K562 (cell line): ENCODE results near the gene C9orf50. TPM values are rescaled to one million over a fixed set of nuclear protein-coding genes. Genes with fewer than 3 reads are reported as not detected.

Experiments
- ATAC-seq: fragments of 200-7000 bp; cut with Tn5 transposase; 3 replicates; pipeline ENCODE4 v1.9.1; 2020; ENCODE audit warnings: moderate library complexity
- BruUV-seq: library from RNA; stranded (reverse); fragments of 400-500 nt; replicated peaks from 2 replicates; lab custom pipeline; 2021; lab: Mats Ljungman, UMichigan
- CTCF ChIA-PET: fragments of 300-600 bp; formaldehyde crosslinking; extraction: SDS; loops from one replicate; lab custom pipeline; 2021; ENCODE audit warnings: low intra/inter-chr PET ratio; lab: Yijun Ruan, JAX
- POLR2A ChIA-PET: fragments of 300-600, 350-650 bp; sonication (Branson Sonifier 250); formaldehyde crosslinking; extraction: SDS; loops from one replicate; lab custom pipeline; 2021; ENCODE audit warnings: antibody characterized with exemption, inconsistent platforms; lab: Yijun Ruan, JAX
- DNase-seq, 4 experiments: peaks; one replicate each; pipeline versions ENCODE4 v3.0.0 to v3.0.0-alpha.2; 2011 to 2018; ENCODE audit warnings: low spot score in 3 of 4, mixed read lengths in 3 of 4; ENCODE audit errors: extremely low read depth in 1 of 4
- FAIRE-seq: peaks from 2 replicates; lab custom pipeline; 2011; peaks lifted over from hg19 to GRCh38; lab: Jason Lieb, UNC
- H2AFZ ChIP-seq: 2 replicates; pipeline ENCODE4 v1.6.0; 2011; ENCODE audit warnings: low read depth, low read length, control low read depth, inconsistent platforms
- H3K27ac ChIP-seq: fragments of 200-600 bp; 3 replicates; pipeline ENCODE4 v1.8.0; 2011; ENCODE audit warnings: low read depth, mild to moderate bottlenecking, control low read depth, inconsistent platforms, low read length, moderate library complexity, mixed read lengths; ENCODE audit errors: extremely low read depth
- H3K27me3 ChIP-seq, 2 experiments: fragments of 300-600 bp in 1 of 2; 2 replicates in 1 of 2; 3 replicates in 1 of 2; pipeline versions ENCODE4 v1.6.0 to v1.8.0; 2011; ENCODE audit warnings: inconsistent platforms in 2 of 2, low read length in 2 of 2, mild to moderate bottlenecking in 1 of 2, mixed read lengths in 1 of 2, moderate library complexity in 1 of 2; ENCODE audit not compliant: control insufficient read depth in 2 of 2, insufficient read depth in 2 of 2
- H3K36me3 ChIP-seq: fragments of 300-600 bp; 3 replicates; pipeline ENCODE4 v1.8.0; 2011; ENCODE audit warnings: mild to moderate bottlenecking, low read length, inconsistent platforms; ENCODE audit not compliant: control insufficient read depth, insufficient read depth
- H3K4me1 ChIP-seq, 2 experiments: fragments of 200-600 bp in 1 of 2; replicated peaks in 1 of 2; 2 replicates in 1 of 2; 3 replicates in 1 of 2; pipeline versions ENCODE4 v1.5.1 to v1.8.0; 2011; ENCODE audit warnings: inconsistent platforms in 2 of 2, low read length in 2 of 2, mild to moderate bottlenecking in 1 of 2, mixed read lengths in 1 of 2, moderate library complexity in 1 of 2; ENCODE audit not compliant: control insufficient read depth in 2 of 2, insufficient read depth in 2 of 2
- H3K4me2 ChIP-seq: 2 replicates; pipeline ENCODE4 v1.6.1; 2011; ENCODE audit warnings: low read length, control low read depth, inconsistent platforms, mixed read lengths; ENCODE audit not compliant: insufficient read depth
- H3K4me3 ChIP-seq: fragments of 200-600 bp; sonication (generic), shearing (Covaris generic); 2 replicates; pipeline ENCODE4 v1.5.1; 2016; ENCODE audit warnings: control low read depth, inconsistent platforms
- H3K79me2 ChIP-seq: fragments of 200-600 bp; 3 replicates; pipeline ENCODE4 v1.8.0; 2011; ENCODE audit warnings: low read length, inconsistent platforms; ENCODE audit not compliant: control insufficient read depth, insufficient read depth
- H3K9ac ChIP-seq, 2 experiments: 2 replicates each; pipeline versions ENCODE4 v1.6.0 to v1.6.1; 2011; ENCODE audit warnings: low read depth in 2 of 2, low read length in 2 of 2, control low read depth in 1 of 2, inconsistent platforms in 1 of 2, mild to moderate bottlenecking in 1 of 2, mixed read lengths in 1 of 2; ENCODE audit not compliant: insufficient read depth in 1 of 2
- H3K9me1 ChIP-seq: one replicate; pipeline ENCODE4 v1.6.0; 2011; ENCODE audit warnings: inconsistent platforms, mild to moderate bottlenecking, low read length, moderate library complexity; ENCODE audit not compliant: control insufficient read depth, insufficient read depth
- H3K9me3 ChIP-seq: replicated peaks from 2 replicates; pipeline ENCODE4 v1.5.1; 2011; ENCODE audit warnings: low read depth, low read length, inconsistent platforms; ENCODE audit not compliant: control insufficient read depth, insufficient read depth
- H4K20me1 ChIP-seq: replicated peaks from 2 replicates; pipeline ENCODE4 v1.6.1; 2011; ENCODE audit warnings: low read length, inconsistent platforms, mixed read lengths; ENCODE audit not compliant: control insufficient read depth, insufficient read depth
- CCNT2 ChIP-seq: IDR thresholded peaks from 2 replicates; pipeline ENCODE4 v1.6.1; 2011; ENCODE audit warnings: borderline replicate concordance, low read depth, mild to moderate bottlenecking, moderate library complexity, mixed read lengths, low read length; ENCODE audit not compliant: insufficient read length; ENCODE audit errors: extremely low read depth
- KLF13 ChIP-seq: fragments of 450-650 bp; IDR thresholded peaks from 2 replicates; pipeline ENCODE4 v1.6.1; 2016; ENCODE audit warnings: missing genetic modification characterization, low read depth, mild to moderate bottlenecking, missing compliant biosample characterization, moderate library complexity, borderline replicate concordance
- PCBP2 ChIP-seq: fragments of 200-400 bp; formaldehyde crosslinking; IDR thresholded peaks from 2 replicates; pipeline ENCODE4 v1.6.1; 2018; ENCODE audit warnings: low read length, low read depth, mild to moderate bottlenecking, moderate library complexity; ENCODE audit not compliant: poor library complexity, severe bottlenecking
- PHB ChIP-seq: fragments of 250-450 bp; sonication (Bioruptor Pico); IDR thresholded peaks from 2 replicates; pipeline ENCODE4 v1.5.0; 2021
- POLR2H ChIP-seq: IDR thresholded peaks from 2 replicates; pipeline ENCODE4 v1.6.1; 2016; ENCODE audit warnings: missing genetic modification characterization, low read depth, mild to moderate bottlenecking, control low read depth, missing compliant biosample characterization, moderate library complexity
- RBFOX2 ChIP-seq: fragments of 200-400 bp; formaldehyde crosslinking; IDR thresholded peaks from 2 replicates; pipeline ENCODE4 v1.6.1; 2017; ENCODE audit warnings: low read depth, mild to moderate bottlenecking, low read length, moderate library complexity
- ZFP91 ChIP-seq: sonication (generic); formaldehyde crosslinking; IDR thresholded peaks from 2 replicates; pipeline ENCODE4 v1.8.0; 2022; ENCODE audit warnings: mild to moderate bottlenecking, missing genetic modification reagents
- WGBS: fragments of 100-300 bp; shearing (Covaris generic); methylation state at CpG from one replicate; pipeline ENCODE4 v1.1.6; 2016; ENCODE audit warnings: low coverage, mixed read lengths; ENCODE audit not compliant: insufficient coverage; ENCODE audit errors: missing lambda C conversion rate; 5-methylcytosine and 5-hydroxymethylcytosine counted together
- in situ Hi-C: fragments of 300-500 bp; cut with MboI; formaldehyde crosslinking; loops from 4 replicates; pipeline ENCODE4 v1.15.0; 2018; ENCODE audit warnings: inconsistent platforms, mixed read lengths
- intact Hi-C: fragments of 100-400 bp; cut with micrococcal nuclease; formaldehyde crosslinking; loops from 2 replicates; pipeline ENCODE4 v1.14.2; 2022
- polyA plus RNA-seq, 8 experiments: library from polyadenylated mRNA; depleted of rRNA in 4 of 8; stranded (reverse) in 5 of 8; unstranded in 3 of 8; fragments of >200 nt; fragmentation: Nextera tagmentation in 2 of 8; fragmentation: Illumina TruSeq in 1 of 8; extraction: Ambion mirVana in 2 of 8; extraction: Trizol in 1 of 8; gene quantifications; 2 replicates each; pipeline versions ENCODE4 v1.2.1 to v1.2.3, GENCODE V29; 2011 to 2014; ENCODE audit warnings: inconsistent platforms in 1 of 8, missing spikeins in 1 of 8
- total RNA-seq, 7 experiments: library from RNA; depleted of rRNA in 6 of 7; stranded (reverse); fragments of >200 nt in 6 of 7; fragmentation: Illumina TruSeq in 2 of 7; extraction: Trizol in 2 of 7; gene quantifications; 2 replicates each; pipeline versions ENCODE4 v1.2.1 to v1.2.3, GENCODE V29; 2011 to 2021; ENCODE audit warnings: low replicate concordance in 1 of 7
- TF ChIP-seq, protein P1 (sequence below): fragments of 450-650 bp; formaldehyde crosslinking; IDR thresholded peaks from 2 replicates; pipeline ENCODE4 v1.4.0; 2022; ENCODE audit warnings: mild to moderate bottlenecking, moderate library complexity

The C9orf50 gene
- total and polyA plus RNA-seq, 9 of the 15 experiments (the other 6 are each of a cell fraction or from before 2014, with no cell fraction given): not detected

DNA sequence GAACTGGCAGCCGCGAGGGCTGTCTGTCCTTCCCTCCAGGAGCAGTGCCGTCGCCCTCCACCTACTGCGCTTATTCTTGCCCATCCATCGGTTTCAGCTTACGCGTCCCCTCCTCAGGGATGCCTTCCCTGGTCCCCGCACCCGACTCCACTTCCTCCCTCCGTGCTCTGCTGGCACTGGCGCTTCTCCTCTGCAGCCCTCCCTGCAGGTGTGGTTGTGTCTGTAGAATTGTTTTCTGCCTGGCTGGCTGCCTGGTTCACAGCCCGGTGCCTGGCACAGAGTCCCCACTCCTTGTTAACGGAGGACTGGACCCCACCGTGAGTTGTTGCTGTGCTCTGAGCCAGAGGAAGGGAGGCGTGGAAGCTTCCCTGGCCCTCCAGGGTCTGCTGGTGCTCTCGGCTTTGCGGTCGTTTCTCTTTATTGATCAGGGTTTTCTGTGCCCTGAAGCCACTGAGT, 10.8 kb upstream of the C9orf50 start (continued):
- TF ChIP-seq ZFP91 (no peak), CCNT2 (no peak), POLR2H (tag) (no peak), KLF13 (tag) (no peak)

DNA sequence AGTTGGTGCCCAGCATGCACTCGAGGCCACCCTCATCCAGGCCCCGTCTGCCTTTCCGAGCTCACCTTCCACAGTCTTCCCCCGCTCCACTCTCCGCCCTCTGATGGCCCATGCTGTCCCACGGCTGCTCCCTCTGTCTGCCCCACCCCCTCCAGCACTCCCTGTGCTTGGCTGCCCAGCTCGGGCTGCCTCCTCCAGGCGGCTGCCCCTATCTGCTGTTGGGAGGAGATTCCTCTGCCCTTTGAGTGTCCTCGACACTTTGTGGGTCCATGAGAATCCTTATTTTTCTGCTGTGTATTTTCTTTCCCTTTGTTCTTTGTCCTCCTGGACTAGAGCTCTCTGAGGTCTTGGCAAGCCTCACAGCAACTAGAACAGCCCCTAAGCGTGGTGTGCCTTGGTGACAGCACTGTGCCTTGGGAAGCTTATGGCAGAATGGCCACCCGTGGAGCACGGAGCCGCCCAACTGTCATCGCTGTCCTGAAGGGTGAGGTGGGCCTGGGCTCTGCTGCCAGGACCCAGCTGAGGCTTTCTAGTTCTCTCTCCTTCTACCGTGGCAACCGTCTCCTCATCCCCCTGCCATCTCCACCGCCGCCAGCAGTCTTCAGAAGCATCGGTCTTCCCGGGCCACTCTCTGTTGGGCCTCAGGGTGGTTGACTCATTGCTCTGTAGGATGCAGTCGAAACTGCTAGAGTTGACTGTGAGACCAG, 10.2 kb upstream of the C9orf50 start:
- WGBS: 88% methylated on average over 18 of the region's 21 CpGs
- no peaks in the 10 kb centered on the region for H3K27me3 ChIP-seq
- peaks cover 67% of the 10 kb centered on the region for H4K20me1 ChIP-seq
- H2AFZ ChIP-seq: no peak overlapping the region
- no peaks in the 10 kb centered on the region for H3K9me1 ChIP-seq
- DNase-seq: no peak
- POLR2A ChIA-PET: interaction anchor here (0.5 to 2.1 kb wide), 3 partner anchors 9 to 1543 kb away, joined by 3 to 15 read pairs (median 3); no protein-coding TSS in a partner anchor
- H3K36me3 ChIP-seq: peaks cover 86% of the 10 kb centered on the region
- in situ Hi-C loops: no loop called here
- TF ChIP-seq PHB (CRISPR knock-in tag): no peak
- TF ChIP-seq RBFOX2: peak; percentile 20; the same call in 1 of the 2 replicates
- TF ChIP-seq PCBP2: no peak
- TF ChIP-seq, protein P1, sequence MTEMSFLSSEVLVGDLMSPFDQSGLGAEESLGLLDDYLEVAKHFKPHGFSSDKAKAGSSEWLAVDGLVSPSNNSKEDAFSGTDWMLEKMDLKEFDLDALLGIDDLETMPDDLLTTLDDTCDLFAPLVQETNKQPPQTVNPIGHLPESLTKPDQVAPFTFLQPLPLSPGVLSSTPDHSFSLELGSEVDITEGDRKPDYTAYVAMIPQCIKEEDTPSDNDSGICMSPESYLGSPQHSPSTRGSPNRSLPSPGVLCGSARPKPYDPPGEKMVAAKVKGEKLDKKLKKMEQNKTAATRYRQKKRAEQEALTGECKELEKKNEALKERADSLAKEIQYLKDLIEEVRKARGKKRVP: no peak
- H3K4me2 ChIP-seq: no peak overlapping the region
- no peaks in the 10 kb centered on the region for H3K9me3 ChIP-seq
- no peak for FAIRE-seq
- no peak overlapping the region for H3K27ac ChIP-seq
- peak overlapping the region in 1 of 2 experiments; percentile 81; a peak in 2 of 4 replicates for H3K9ac ChIP-seq
- peaks cover 24 to 47% of the 10 kb centered on the region in 2 experiments; a peak in 4 of 5 replicates for H3K4me1 ChIP-seq
- ATAC-seq: no peak
- no TSS peak for BruUV-seq
- CTCF ChIA-PET: no interaction called here
- intact Hi-C loops: no loop called here
- H3K4me3 ChIP-seq: no peak overlapping the region
- peaks cover 72% of the 10 kb centered on the region for H3K79me2 ChIP-seq
